ENCODE results near the gene TPD52L1.

Gene TPD52L1

DNA sequence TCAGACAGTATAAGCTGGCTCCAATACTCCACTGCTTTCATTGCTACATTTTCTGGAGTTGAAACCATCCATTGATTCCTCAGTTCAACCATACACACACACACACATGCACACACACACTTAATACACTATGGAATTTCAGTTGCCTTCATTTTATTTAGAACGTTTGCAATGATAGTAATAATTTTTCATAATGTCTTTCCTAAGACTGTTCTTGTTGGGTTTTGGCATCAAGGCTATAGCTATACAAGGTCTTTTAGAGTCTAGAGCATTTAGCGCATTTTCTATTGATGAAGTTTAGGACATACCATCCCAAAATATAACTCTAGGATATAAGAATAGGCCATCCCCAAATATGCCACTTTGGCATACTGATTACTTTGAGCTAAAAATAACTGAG is 15.5 kb upstream of the TPD52L1 start:
- H3K4me3 ChIP-seq (replicated peaks; ENCODE audit: low read depth, low read length): no peak overlapping the region
- TF ChIP-seq, protein P1, sequence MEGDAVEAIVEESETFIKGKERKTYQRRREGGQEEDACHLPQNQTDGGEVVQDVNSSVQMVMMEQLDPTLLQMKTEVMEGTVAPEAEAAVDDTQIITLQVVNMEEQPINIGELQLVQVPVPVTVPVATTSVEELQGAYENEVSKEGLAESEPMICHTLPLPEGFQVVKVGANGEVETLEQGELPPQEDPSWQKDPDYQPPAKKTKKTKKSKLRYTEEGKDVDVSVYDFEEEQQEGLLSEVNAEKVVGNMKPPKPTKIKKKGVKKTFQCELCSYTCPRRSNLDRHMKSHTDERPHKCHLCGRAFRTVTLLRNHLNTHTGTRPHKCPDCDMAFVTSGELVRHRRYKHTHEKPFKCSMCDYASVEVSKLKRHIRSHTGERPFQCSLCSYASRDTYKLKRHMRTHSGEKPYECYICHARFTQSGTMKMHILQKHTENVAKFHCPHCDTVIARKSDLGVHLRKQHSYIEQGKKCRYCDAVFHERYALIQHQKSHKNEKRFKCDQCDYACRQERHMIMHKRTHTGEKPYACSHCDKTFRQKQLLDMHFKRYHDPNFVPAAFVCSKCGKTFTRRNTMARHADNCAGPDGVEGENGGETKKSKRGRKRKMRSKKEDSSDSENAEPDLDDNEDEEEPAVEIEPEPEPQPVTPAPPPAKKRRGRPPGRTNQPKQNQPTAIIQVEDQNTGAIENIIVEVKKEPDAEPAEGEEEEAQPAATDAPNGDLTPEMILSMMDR (IDR thresholded peaks at IDR 0.05; ENCODE audit: low read depth, low read length, missing control alignments): no peak
- DNase-seq (ENCODE audit: extremely low read depth, low read depth): no peak

DNA sequence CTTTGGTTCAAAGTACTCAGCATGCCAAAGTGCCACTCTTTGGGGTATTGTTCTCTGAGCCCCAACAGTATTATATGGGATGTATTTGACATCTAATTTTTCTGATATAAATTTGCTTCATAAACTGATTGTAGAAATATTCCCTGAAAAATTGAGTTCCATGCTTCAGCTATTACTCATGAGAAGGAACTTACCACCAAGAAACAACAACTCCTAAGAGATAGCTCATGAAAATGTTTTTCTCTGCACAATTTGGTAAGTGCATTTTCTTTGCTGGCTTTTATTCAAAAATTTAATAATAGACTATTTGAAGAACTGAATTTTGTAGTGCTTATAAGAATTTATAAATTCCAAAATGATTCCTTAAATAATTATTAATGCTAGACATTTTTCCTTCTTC is 12.8 kb upstream of the TPD52L1 start:
- no peak for DNase-seq (ENCODE audit: extremely low read depth, low read depth)
- no peak overlapping the region for H3K4me3 ChIP-seq (replicated peaks; ENCODE audit: low read depth, low read length)
- TF ChIP-seq, protein P1 (IDR thresholded peaks at IDR 0.05; ENCODE audit: low read depth, low read length, missing control alignments): no peak

DNA sequence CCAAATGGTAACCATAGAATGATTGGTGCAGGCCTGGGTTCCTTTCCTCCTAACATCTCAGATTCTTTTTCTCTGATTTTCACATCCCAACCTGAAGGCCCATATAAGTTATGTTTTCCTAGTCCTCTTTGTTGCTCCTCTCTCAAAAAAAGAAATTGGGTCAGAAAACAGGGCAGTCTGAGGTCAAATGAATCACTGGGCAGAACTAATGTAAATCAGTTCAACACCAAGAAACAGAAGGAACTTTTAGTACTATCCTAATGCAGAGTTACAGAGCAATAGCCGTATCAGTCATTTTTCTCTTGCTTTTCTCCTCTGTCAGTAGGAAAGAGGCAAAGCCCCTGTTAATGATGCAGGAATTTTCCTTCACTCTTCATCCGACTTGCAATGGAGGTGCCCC is 11.0 kb upstream of the TPD52L1 start:
- H3K4me3 ChIP-seq (replicated peaks; ENCODE audit: low read depth, low read length): no peak overlapping the region
- TF ChIP-seq, protein P1 (IDR thresholded peaks at IDR 0.05; ENCODE audit: low read depth, low read length, missing control alignments): no peak
- DNase-seq (ENCODE audit: extremely low read depth, low read depth): no peak

DNA sequence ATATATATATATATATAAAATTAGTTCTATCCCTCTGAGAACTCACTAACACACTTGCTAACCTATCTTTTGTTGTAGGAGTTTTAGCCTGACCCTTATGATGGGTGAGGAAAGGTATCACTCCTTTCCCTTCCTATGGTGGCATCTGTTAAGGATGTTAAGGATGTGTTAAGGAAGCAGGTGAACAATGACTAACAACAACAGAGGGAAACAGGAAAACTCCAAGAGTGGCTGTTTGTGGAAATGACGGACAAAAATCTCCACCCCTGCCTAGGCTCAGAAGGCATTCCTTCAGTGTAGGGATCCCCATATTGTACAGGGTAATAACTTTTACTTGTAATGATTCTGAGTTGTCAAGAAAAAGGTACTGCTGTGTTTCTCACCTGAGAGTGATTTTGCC is 8.8 kb upstream of the TPD52L1 start:
- no peak for DNase-seq (ENCODE audit: extremely low read depth, low read depth)
- no peak overlapping the region for H3K4me3 ChIP-seq (replicated peaks; ENCODE audit: low read depth, low read length)
- TF ChIP-seq, protein P1 (IDR thresholded peaks at IDR 0.05; ENCODE audit: low read depth, low read length, missing control alignments): no peak

DNA sequence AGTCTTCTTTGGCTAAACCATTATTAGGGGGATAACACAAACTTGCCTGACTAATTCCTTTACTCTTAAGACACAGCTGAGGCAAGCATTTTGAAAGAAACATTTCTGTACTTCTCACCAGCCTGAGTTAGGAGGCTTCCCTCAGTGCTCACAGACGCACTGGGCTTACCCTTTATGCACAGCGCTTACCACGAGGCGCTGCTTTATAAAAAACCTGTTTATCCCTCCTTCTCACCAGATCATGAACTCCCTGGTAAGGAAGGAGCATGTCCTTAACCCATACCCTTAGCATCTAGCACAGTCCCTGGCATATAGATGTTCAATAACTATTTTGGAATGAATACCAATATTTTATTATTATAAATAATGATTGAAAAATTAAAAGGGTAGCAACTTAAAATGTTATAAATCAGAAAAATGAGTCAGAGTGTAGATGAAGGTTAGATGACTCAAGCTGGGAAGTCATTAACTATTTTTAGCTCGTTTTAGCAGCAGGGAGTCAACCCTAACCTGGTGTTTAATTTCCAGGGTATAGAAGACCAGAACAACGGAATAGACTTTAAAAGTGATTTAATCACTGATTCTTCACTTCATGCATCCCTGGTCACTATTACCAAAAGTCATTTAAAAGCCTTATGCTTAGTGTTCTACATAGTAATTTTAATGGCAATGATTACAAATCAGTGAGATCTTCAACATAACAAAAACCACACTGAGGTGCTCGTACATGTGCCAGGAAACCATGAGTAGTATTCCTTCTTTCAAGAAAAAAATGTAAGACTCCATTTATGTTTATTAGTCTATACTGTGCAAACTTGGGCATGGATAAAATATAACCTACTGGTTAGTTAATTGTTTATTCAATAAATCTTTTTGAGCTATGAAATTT is 4.1 kb upstream of the TPD52L1 start:
- TF ChIP-seq, protein P1 (IDR thresholded peaks at IDR 0.05; ENCODE audit: low read depth, low read length, missing control alignments): no peak
- DNase-seq (ENCODE audit: extremely low read depth, low read depth): no peak
- H3K4me3 ChIP-seq (replicated peaks; ENCODE audit: low read depth, low read length): no peak overlapping the region

DNA sequence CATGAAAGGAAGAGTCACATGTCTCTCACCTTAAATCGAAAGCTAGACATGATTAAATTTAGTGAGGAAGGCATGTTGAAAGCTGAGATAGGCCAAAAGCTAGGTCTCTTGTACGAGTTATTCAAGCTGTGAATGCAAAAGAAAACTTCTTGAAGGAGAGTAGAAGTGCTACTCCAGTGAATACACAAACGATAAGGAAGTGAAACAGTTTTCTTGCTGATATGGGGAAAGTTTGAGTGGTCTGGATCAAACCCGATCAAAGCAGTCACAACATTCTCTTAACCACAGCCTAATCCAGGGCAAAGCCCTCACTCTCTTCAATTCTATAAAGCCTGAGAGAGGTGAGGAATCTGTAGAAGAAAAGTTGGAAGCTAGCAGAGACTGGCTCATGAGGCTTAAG is 1.9 kb upstream of the TPD52L1 start:
- no peak overlapping the region for H3K4me3 ChIP-seq (replicated peaks; ENCODE audit: low read depth, low read length)
- TF ChIP-seq, protein P1 (IDR thresholded peaks at IDR 0.05; ENCODE audit: low read depth, low read length, missing control alignments): no peak
- DNase-seq (ENCODE audit: extremely low read depth, low read depth): no peak
